K562 (cell line): Measurements from ENCODE around the gene CDC6. TPM values are rescaled to one million over a fixed set of nuclear protein-coding genes. Genes with fewer than 3 reads are reported as not detected.

Experiments used
- ATAC-seq: fragments of 200-7000 bp; cut with Tn5 transposase; 3 replicates; pipeline ENCODE4 v1.9.1; 2020; ENCODE audit warnings: moderate library complexity
- BruUV-seq: library from RNA; stranded (reverse); fragments of 400-500 nt; replicated peaks from 2 replicates; lab custom pipeline; 2021; lab: Mats Ljungman, UMichigan
- CTCF ChIA-PET: fragments of 300-600 bp; formaldehyde crosslinking; extraction: SDS; loops from one replicate; lab custom pipeline; 2021; ENCODE audit warnings: low intra/inter-chr PET ratio; lab: Yijun Ruan, JAX
- POLR2A ChIA-PET: fragments of 300-600, 350-650 bp; sonication (Branson Sonifier 250); formaldehyde crosslinking; extraction: SDS; loops from one replicate; lab custom pipeline; 2021; ENCODE audit warnings: antibody characterized with exemption, inconsistent platforms; lab: Yijun Ruan, JAX
- DNase-seq, 4 experiments: peaks; one replicate each; pipeline versions ENCODE4 v3.0.0 to v3.0.0-alpha.2; 2011 to 2018; ENCODE audit warnings: low spot score in 3 of 4, mixed read lengths in 3 of 4; ENCODE audit errors: extremely low read depth in 1 of 4
- FAIRE-seq: peaks from 2 replicates; lab custom pipeline; 2011; peaks lifted over from hg19 to GRCh38; lab: Jason Lieb, UNC
- H2AFZ ChIP-seq: 2 replicates; pipeline ENCODE4 v1.6.0; 2011; ENCODE audit warnings: low read depth, low read length, control low read depth, inconsistent platforms
- H3K27ac ChIP-seq: fragments of 200-600 bp; 3 replicates; pipeline ENCODE4 v1.8.0; 2011; ENCODE audit warnings: low read depth, mild to moderate bottlenecking, control low read depth, inconsistent platforms, low read length, moderate library complexity, mixed read lengths; ENCODE audit errors: extremely low read depth
- H3K27me3 ChIP-seq, 2 experiments: fragments of 300-600 bp in 1 of 2; 2 replicates in 1 of 2; 3 replicates in 1 of 2; pipeline versions ENCODE4 v1.6.0 to v1.8.0; 2011; ENCODE audit warnings: inconsistent platforms in 2 of 2, low read length in 2 of 2, mild to moderate bottlenecking in 1 of 2, mixed read lengths in 1 of 2, moderate library complexity in 1 of 2; ENCODE audit not compliant: control insufficient read depth in 2 of 2, insufficient read depth in 2 of 2
- H3K36me3 ChIP-seq: fragments of 300-600 bp; 3 replicates; pipeline ENCODE4 v1.8.0; 2011; ENCODE audit warnings: mild to moderate bottlenecking, low read length, inconsistent platforms; ENCODE audit not compliant: control insufficient read depth, insufficient read depth
- H3K4me1 ChIP-seq, 2 experiments: fragments of 200-600 bp in 1 of 2; replicated peaks in 1 of 2; 2 replicates in 1 of 2; 3 replicates in 1 of 2; pipeline versions ENCODE4 v1.5.1 to v1.8.0; 2011; ENCODE audit warnings: inconsistent platforms in 2 of 2, low read length in 2 of 2, mild to moderate bottlenecking in 1 of 2, mixed read lengths in 1 of 2, moderate library complexity in 1 of 2; ENCODE audit not compliant: control insufficient read depth in 2 of 2, insufficient read depth in 2 of 2
- H3K4me2 ChIP-seq: 2 replicates; pipeline ENCODE4 v1.6.1; 2011; ENCODE audit warnings: low read length, control low read depth, inconsistent platforms, mixed read lengths; ENCODE audit not compliant: insufficient read depth
- H3K4me3 ChIP-seq: fragments of 200-600 bp; sonication (generic), shearing (Covaris generic); 2 replicates; pipeline ENCODE4 v1.5.1; 2016; ENCODE audit warnings: control low read depth, inconsistent platforms
- H3K79me2 ChIP-seq: fragments of 200-600 bp; 3 replicates; pipeline ENCODE4 v1.8.0; 2011; ENCODE audit warnings: low read length, inconsistent platforms; ENCODE audit not compliant: control insufficient read depth, insufficient read depth
- H3K9ac ChIP-seq, 2 experiments: 2 replicates each; pipeline versions ENCODE4 v1.6.0 to v1.6.1; 2011; ENCODE audit warnings: low read depth in 2 of 2, low read length in 2 of 2, control low read depth in 1 of 2, inconsistent platforms in 1 of 2, mild to moderate bottlenecking in 1 of 2, mixed read lengths in 1 of 2; ENCODE audit not compliant: insufficient read depth in 1 of 2
- H3K9me1 ChIP-seq: one replicate; pipeline ENCODE4 v1.6.0; 2011; ENCODE audit warnings: inconsistent platforms, mild to moderate bottlenecking, low read length, moderate library complexity; ENCODE audit not compliant: control insufficient read depth, insufficient read depth
- H3K9me3 ChIP-seq: replicated peaks from 2 replicates; pipeline ENCODE4 v1.5.1; 2011; ENCODE audit warnings: low read depth, low read length, inconsistent platforms; ENCODE audit not compliant: control insufficient read depth, insufficient read depth
- H4K20me1 ChIP-seq: replicated peaks from 2 replicates; pipeline ENCODE4 v1.6.1; 2011; ENCODE audit warnings: low read length, inconsistent platforms, mixed read lengths; ENCODE audit not compliant: control insufficient read depth, insufficient read depth
- MTA3 ChIP-seq: fragments of 450-650 bp; formaldehyde crosslinking; IDR thresholded peaks from 2 replicates; pipeline ENCODE4 v1.6.1; 2017; ENCODE audit warnings: mild to moderate bottlenecking, borderline replicate concordance
- NR2C1 ChIP-seq, 2 experiments: fragments of 450-650 bp; IDR thresholded peaks; 2 replicates each; pipeline ENCODE4 v1.6.1; 2017; ENCODE audit warnings: mild to moderate bottlenecking in 2 of 2, antibody characterized with exemption in 1 of 2, inconsistent platforms in 1 of 2, missing compliant biosample characterization in 1 of 2, missing genetic modification characterization in 1 of 2
- WGBS: fragments of 100-300 bp; shearing (Covaris generic); methylation state at CpG from one replicate; pipeline ENCODE4 v1.1.6; 2016; ENCODE audit warnings: low coverage, mixed read lengths; ENCODE audit not compliant: insufficient coverage; ENCODE audit errors: missing lambda C conversion rate; 5-methylcytosine and 5-hydroxymethylcytosine counted together
- in situ Hi-C: fragments of 300-500 bp; cut with MboI; formaldehyde crosslinking; loops from 4 replicates; pipeline ENCODE4 v1.15.0; 2018; ENCODE audit warnings: inconsistent platforms, mixed read lengths
- intact Hi-C: fragments of 100-400 bp; cut with micrococcal nuclease; formaldehyde crosslinking; loops from 2 replicates; pipeline ENCODE4 v1.14.2; 2022
- polyA plus RNA-seq, 8 experiments: library from polyadenylated mRNA; depleted of rRNA in 4 of 8; stranded (reverse) in 5 of 8; unstranded in 3 of 8; fragments of >200 nt; fragmentation: Nextera tagmentation in 2 of 8; fragmentation: Illumina TruSeq in 1 of 8; extraction: Ambion mirVana in 2 of 8; extraction: Trizol in 1 of 8; gene quantifications; 2 replicates each; pipeline versions ENCODE4 v1.2.1 to v1.2.3, GENCODE V29; 2011 to 2014; ENCODE audit warnings: inconsistent platforms in 1 of 8, missing spikeins in 1 of 8
- total RNA-seq, 7 experiments: library from RNA; depleted of rRNA in 6 of 7; stranded (reverse); fragments of >200 nt in 6 of 7; fragmentation: Illumina TruSeq in 2 of 7; extraction: Trizol in 2 of 7; gene quantifications; 2 replicates each; pipeline versions ENCODE4 v1.2.1 to v1.2.3, GENCODE V29; 2011 to 2021; ENCODE audit warnings: low replicate concordance in 1 of 7
- TF ChIP-seq, protein P1 (sequence below): sonication (generic); formaldehyde crosslinking; IDR thresholded peaks from 2 replicates; pipeline ENCODE4 v1.8.1; 2023; ENCODE audit warnings: mild to moderate bottlenecking, missing genetic modification reagents, moderate library complexity

The CDC6 gene
- total and polyA plus RNA-seq, 9 of the 15 experiments (the other 6 are each of a cell fraction or from before 2014, with no cell fraction given): 29.6 to 141 (median 106) TPM

DNA sequence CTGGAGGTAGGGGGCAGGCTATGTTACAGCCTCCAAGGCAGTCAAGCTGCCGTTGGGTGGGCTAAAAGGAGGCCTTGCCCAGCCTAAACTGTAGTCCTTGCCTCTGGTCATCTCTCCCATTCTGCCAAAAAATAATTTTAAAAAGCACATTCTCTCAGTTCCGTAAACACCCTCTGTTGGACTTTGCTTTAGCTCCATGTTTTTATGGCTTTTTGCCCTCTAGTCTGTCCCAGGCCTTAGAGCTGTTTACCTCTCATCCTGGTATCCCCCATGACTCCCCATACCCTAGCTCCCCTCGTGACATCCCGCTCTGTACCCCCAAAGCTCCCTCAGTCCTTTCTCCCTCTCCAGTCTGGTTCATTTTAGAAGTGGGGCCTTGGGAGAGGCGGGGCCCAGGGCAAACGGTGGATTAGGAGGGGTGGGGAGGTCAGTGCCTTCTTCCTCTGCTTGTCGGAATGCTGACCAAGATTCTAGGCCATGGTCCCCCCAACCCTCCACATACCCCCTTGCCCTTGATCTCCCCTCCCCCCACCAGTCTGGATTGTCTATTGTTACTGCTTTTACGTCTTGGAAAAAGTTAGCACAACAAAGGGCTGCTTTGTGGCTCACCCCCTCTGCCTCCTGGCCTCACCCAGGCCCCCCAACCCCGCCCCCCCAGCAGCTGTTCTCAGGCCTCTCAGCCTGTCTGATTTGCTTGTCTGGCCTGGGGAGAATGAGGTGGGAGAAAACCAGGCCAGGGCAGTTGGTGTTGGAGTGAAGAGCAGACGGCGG, 58.5 kb downstream of the CDC6 start:
- Histone ChIP-seq H2AFZ (no peak overlapping the region), H3K4me1 (peaks cover 50 to 73% of the 10 kb centered on the region in 2 experiments), H3K79me2 (peaks cover 68% of the 10 kb centered on the region), H3K27me3 (no peaks in the 10 kb centered on the region), H3K4me3 (no peak overlapping the region; the same call in 1 of the 2 replicates), H3K4me2 (peak overlapping the region; percentile 62), H3K9me3 (no peaks in the 10 kb centered on the region)
- no peak for DNase-seq
- POLR2A ChIA-PET: interaction anchor here (0.5 to 1.4 kb wide), 7 partner anchors 16 to 274 kb away, joined by 3 to 5 read pairs (median 4); no protein-coding TSS in a partner anchor
- peak; percentile 46 for FAIRE-seq
- BruUV-seq: no TSS peak
- intact Hi-C loops: no loop called here
- TF ChIP-seq MTA3 (no peak), NR2C1 (IDR thresholded peaks at IDR 0.05) (no peak), NR2C1 (tag; IDR thresholded peaks at IDR 0.05) (0 out of 2 replicates have a peak, but pooled peaks have one; percentile 2)
- TF ChIP-seq, protein P1, sequence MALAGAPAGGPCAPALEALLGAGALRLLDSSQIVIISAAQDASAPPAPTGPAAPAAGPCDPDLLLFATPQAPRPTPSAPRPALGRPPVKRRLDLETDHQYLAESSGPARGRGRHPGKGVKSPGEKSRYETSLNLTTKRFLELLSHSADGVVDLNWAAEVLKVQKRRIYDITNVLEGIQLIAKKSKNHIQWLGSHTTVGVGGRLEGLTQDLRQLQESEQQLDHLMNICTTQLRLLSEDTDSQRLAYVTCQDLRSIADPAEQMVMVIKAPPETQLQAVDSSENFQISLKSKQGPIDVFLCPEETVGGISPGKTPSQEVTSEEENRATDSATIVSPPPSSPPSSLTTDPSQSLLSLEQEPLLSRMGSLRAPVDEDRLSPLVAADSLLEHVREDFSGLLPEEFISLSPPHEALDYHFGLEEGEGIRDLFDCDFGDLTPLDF (CRISPR knock-in tag): no peak
- TF ChIP-seq, all 486 proteins: peak for 1
- 63% methylated on average over 8 of the region's 11 CpGs for WGBS
- Histone ChIP-seq H3K36me3 (peaks cover 33% of the 10 kb centered on the region; the same call in 2 of the 3 replicates), H3K9ac (peak overlapping the region in 1 of 2 experiments; percentile 70; a peak in 2 of 4 replicates), H4K20me1 (0 out of 2 replicates have a peak, but pooled peaks cover 3% of the 10 kb centered on the region), H3K27ac (peak overlapping the region; percentile 53; the same call in 1 of the 3 replicates), H3K9me1 (no peaks in the 10 kb centered on the region)
- no peak for ATAC-seq
- in situ Hi-C loops: no loop called here
- CTCF ChIA-PET: interaction anchor here (0.7 to 1.1 kb wide), 2 partner anchors 8 to 43 kb away, joined by 3 read pairs; no protein-coding TSS in a partner anchor
